Dermis microvascular lymphatic vessel endothelial cell (primary cell): ENCODE data around the gene VPS36. TPM values are rescaled to one million over a fixed set of nuclear protein-coding genes. Genes with fewer than 3 reads are reported as not detected.
A peak's percentile ranks its signal among the peaks of the same experiment; 100 is the strongest.

ENCODE experiments used
- DNase-seq, 2 donors: peaks; one replicate each; pipeline versions ENCODE4 v3.0.0 to v3.0.0-alpha.2; 2010; ENCODE audit warnings: low read depth in 2 of 2
- total RNA-seq: library from RNA; depleted of rRNA; stranded (reverse); fragments of >200 nt; gene quantifications from 2 replicates; pipeline ENCODE4 v1.2.1, GENCODE V29; 2014

The VPS36 gene
- total RNA-seq, 1 donor from 2014 or later, result 18.9 TPM

DNA sequence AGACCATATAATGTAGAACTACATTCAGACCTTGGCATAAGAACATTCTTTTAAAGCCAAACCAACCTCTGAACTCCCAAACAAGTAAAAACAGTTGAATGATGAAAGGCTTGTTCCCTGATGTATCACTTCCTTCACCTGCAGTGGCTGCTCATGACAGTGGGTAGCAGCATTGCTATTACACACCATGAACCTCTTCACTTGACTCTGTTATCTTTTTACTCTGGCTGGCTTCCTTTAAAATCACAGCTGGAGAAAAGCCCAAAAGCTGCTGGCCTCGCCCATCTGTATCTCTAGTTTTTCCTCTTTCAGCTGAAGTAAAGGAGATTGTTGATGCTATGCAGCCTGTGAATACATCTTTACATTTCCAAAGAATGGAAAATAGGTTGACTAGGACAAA, 67.1 kb downstream of the VPS36 start:
- peak; percentile 56 to 70 for DNase-seq

DNA sequence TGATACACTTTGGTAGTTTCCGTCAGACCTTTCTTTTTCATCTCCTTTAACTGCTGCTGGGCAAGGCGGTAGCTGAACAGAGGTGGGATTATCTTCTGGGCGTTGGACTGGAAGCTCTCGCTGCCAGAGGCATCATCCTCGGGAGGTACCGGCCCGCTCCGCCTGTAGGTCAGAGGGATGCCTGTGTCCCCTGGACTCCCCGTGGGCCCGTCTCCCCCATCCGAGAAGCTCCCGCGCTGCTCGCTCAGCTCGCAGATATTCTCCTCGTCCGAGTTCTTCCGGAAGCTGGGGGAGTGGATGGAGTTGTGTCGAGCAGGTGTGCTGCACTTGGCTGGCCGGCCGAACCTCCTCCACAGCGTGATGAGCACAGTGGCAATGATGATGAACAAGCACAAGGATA, 72.1 kb downstream of the VPS36 start:
- no peak for DNase-seq

DNA sequence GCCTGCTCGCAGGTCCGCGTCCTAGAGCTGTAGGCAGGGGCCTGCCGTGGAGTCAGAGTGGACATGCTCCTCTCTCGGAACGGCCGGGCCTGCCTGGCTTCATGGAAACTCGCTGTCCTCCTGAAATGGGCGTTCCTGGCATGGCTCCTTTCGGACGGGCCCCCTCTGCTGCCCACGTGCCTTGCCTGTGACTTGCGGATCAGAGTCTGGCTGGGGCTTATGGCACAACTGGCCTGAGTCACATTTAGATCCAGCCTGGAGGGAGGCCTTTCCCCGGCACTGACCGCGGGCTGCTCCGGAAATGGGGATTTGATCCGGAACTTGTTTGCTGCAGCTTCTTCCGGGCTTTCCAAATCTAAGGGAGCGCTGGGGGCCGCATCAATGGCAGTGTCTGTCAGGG, 72.5 kb downstream of the VPS36 start:
- peak; percentile 64 to 81 for DNase-seq

DNA sequence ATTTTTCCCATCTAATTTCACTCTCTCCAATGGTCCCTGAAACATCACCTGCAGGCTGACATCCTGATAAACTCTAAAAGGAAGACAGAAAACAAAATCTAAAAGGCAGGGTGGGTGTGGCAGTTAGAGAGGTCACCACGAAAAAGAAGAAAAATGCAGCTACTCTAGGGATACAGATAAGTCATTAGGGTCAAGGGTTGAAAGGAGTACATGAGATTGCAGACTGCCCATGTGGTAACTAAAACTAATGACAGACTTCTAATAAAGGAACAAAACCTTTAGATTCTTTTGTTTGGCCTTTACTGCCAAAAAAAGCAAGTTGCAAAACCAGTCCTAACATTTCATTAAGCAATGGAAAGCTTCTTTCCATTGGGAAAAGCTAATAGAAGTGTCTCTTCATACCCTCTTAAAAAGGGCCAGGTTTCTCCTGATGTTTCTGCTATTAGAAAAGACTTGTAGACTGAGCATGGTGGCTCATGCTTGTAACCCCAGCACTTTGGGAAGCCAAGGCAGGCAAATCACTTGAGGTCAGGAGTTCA, 75.5 kb downstream of the VPS36 start:
- DNase-seq, result peak in 1 of 2 donors; percentile 11

DNA sequence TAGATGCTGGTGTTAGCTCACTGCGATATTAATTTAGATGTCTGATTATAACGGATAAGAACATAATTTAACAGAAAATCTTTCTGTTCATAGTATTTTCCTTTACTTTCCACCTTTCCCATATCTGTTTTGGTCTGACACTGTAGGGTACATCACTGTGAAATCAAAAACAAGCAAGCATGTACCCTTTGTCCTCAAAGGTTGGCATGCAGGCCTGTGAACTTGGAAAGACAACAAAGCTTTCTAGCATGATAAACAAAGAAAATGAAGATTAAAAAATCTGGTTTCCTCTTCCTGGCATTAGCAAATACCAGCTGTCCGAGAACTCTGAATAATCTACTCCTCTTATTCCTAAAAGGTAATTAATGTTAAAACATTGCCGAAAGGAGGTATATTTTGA, 76.0 kb downstream of the VPS36 start:
- peak; percentile 81 to 86 for DNase-seq

DNA sequence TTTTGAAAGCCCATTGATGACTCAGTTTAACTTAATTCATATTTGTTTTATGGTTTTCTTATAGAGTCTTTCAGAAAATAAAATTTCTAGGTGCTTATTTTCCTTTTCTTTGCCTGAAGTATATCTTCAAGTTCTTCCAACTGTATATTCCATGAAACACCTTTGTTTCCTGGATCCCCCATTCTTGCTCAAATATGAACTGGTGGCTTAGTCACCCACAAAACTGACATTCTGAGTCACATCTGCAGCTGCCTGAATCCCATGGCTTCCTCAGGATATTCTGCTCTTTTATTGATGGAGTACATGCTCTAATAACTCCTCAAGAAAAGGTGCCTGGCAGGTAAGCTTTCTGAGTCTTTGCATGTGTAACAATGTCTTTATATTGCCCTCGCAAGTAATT, 77.2 kb downstream of the VPS36 start:
- DNase-seq, result peak in 1 of 2 donors; percentile 33

DNA sequence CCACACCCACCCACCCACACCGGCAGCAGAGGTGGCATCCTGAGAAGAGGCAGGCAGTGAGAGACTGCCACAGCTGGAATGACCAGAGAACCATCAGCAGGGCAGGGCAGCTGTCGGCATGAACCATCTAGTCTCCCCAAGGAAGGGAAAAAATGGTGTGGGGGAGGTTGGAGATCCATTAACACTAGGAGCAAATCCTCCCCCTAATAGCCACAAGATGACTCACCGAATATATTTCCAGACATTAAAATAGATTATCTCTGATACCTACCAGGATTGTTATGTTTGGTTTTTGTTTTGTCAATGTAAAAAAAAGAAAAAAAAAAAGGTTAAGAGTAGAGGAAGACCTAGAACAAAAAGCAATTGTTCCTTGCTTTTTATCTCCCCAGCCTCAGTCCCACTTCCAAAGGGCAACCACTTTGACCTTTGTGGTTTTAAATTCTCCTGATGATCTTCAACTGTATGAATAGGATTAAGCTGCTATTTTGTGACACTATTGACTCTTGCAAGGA, 78.6 kb downstream of the VPS36 start:
- DNase-seq, result peak in 1 of 2 donors; percentile 84

DNA sequence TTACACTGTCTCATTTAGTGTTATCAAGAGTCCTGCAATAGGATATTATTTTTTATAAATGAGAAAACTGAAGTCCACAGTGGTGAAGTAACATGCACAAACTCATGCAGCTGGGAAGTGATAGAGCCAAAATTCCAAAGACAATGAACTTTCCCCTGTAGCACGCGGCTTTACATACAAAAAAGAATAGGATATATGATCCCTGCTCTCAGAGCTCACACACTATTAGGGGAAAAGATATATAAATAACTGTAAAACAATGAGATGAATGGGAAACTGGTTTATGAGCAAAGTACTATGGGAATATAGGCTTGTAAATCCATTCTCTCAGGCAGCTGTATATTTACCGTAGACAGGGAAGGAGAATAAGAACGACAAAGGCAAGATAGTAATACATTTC, 84.1 kb downstream of the VPS36 start:
- no peak for DNase-seq

Other genes with a start within 250 kb of the VPS36 start
- 41.3 and 52.8 TPM in 2 replicates for gene THSD1, start 44.5 kb downstream of the VPS36 start, total RNA-seq
- 16.6 and 20.4 TPM in 2 replicates for gene CKAP2, start 4.8 kb upstream of the VPS36 start, total RNA-seq
- gene HNRNPA1L2, start 191.8 kb upstream of the VPS36 start, total RNA-seq, result 2.2 and 2.7 TPM in 2 replicates
- gene SUGT1, start 202.2 kb upstream of the VPS36 start, total RNA-seq, result 26.3 and 33.1 TPM in 2 replicates